HEK293 (cell line): ENCODE data around the gene HARBI1.
A peak's percentile ranks its signal among the peaks of the same experiment; 100 is the strongest.

Source experiments
- CTCF ChIA-PET: fragments of 350-600 bp; formaldehyde crosslinking; extraction: SDS; loops from one replicate; lab custom pipeline; 2021; ENCODE audit warnings: antibody characterized with exemption; lab: Yijun Ruan, JAX
- POLR2A ChIA-PET: fragments of 300-600 bp; formaldehyde crosslinking; extraction: SDS; loops from one replicate; lab custom pipeline; 2020; ENCODE audit warnings: antibody characterized with exemption, inconsistent platforms; lab: Yijun Ruan, JAX
- H3K27ac ChIP-seq: fragments of 200-500 bp; sonication (Bioruptor generic); 2 replicates; pipeline ENCODE4 v1.5.1; 2014; ENCODE audit warnings: low read depth, low read length, control low read depth, inconsistent platforms; ENCODE audit errors: extremely low read depth
- H3K36me3 ChIP-seq, 2 experiments: fragments of 200-500 bp in 1 of 2; sonication (Bioruptor generic) in 1 of 2; 1 replicate in 1 of 2; 2 replicates in 1 of 2; pipeline ENCODE4 v1.5.1; 2014 to 2017; ENCODE audit warnings: inconsistent platforms in 2 of 2, low read length in 2 of 2; ENCODE audit not compliant: control insufficient read depth in 2 of 2, insufficient read depth in 1 of 2
- H3K4me1 ChIP-seq: fragments of 200-500 bp; sonication (Bioruptor generic); 2 replicates; pipeline ENCODE4 v1.5.1; 2014; ENCODE audit warnings: mild to moderate bottlenecking, low read length, inconsistent platforms; ENCODE audit not compliant: control insufficient read depth, insufficient read depth
- H3K4me3 ChIP-seq: 2 replicates; pipeline ENCODE4 v1.5.1; 2011; ENCODE audit warnings: low read depth, mild to moderate bottlenecking, control low read depth, low read length, moderate library complexity
- H3K9me3 ChIP-seq: fragments of 200-500 bp; sonication (Bioruptor generic); 2 replicates; pipeline ENCODE4 v1.5.1; 2014; ENCODE audit warnings: low read depth, low read length, inconsistent platforms; ENCODE audit not compliant: control insufficient read depth, insufficient read depth
- GLIS1 ChIP-seq: fragments of 450-650 bp; formaldehyde crosslinking; IDR thresholded peaks from 2 replicates; pipeline ENCODE4 v1.5.1; 2016; ENCODE audit warnings: missing biosample characterization, missing genetic modification characterization
- MEIS1 ChIP-seq: sonication (generic); formaldehyde crosslinking; IDR thresholded peaks from 2 replicates; pipeline ENCODE4 v1.8.1; 2022; ENCODE audit warnings: missing genetic modification reagents, mild to moderate bottlenecking, borderline replicate concordance
- MYNN ChIP-seq: fragments of 450-650 bp; formaldehyde crosslinking; IDR thresholded peaks from 2 replicates; pipeline ENCODE4 v1.5.1; 2016; ENCODE audit warnings: missing biosample characterization, missing genetic modification characterization, borderline replicate concordance
- MZF1 ChIP-seq: fragments of 450-650 bp; formaldehyde crosslinking; IDR thresholded peaks from 2 replicates; pipeline ENCODE4 v1.5.1; 2017; ENCODE audit warnings: missing biosample characterization, missing genetic modification characterization, borderline replicate concordance
- PRDM4 ChIP-seq: fragments of 450-650 bp; formaldehyde crosslinking; IDR thresholded peaks from 2 replicates; pipeline ENCODE4 v1.5.1; 2017; ENCODE audit warnings: missing biosample characterization, missing genetic modification characterization
- PRDM6 ChIP-seq: fragments of 450-650 bp; formaldehyde crosslinking; IDR thresholded peaks from 2 replicates; pipeline ENCODE4 v1.5.1; 2017; ENCODE audit warnings: missing biosample characterization, missing genetic modification characterization
- SETDB1 ChIP-seq: IDR thresholded peaks from one replicate; pipeline ENCODE4 v1.6.1; 2017; ENCODE audit warnings: mild to moderate bottlenecking, low read length, moderate library complexity, mixed read lengths; ENCODE audit not compliant: insufficient read length
- SP7 ChIP-seq: fragments of 450-650 bp; formaldehyde crosslinking; IDR thresholded peaks from 2 replicates; pipeline ENCODE4 v1.5.1; 2016; ENCODE audit warnings: missing biosample characterization, missing genetic modification characterization
- ZBTB49 ChIP-seq: fragments of 450-650 bp; formaldehyde crosslinking; IDR thresholded peaks from 2 replicates; pipeline ENCODE4 v1.5.1; 2016; ENCODE audit warnings: missing biosample characterization, missing genetic modification characterization, low read depth
- ZFP3 ChIP-seq: fragments of 450-650 bp; formaldehyde crosslinking; IDR thresholded peaks from 2 replicates; pipeline ENCODE4 v1.5.1; 2016; ENCODE audit warnings: low read depth, missing biosample characterization, missing genetic modification characterization
- ZNF324 ChIP-seq: fragments of 450-650 bp; formaldehyde crosslinking; IDR thresholded peaks from 2 replicates; pipeline ENCODE4 v1.5.1; 2016; ENCODE audit warnings: missing biosample characterization, missing genetic modification characterization
- ZNF473 ChIP-seq: fragments of 450-650 bp; formaldehyde crosslinking; IDR thresholded peaks from 2 replicates; pipeline ENCODE4 v1.5.1; 2017; ENCODE audit warnings: missing biosample characterization, missing genetic modification characterization
- ZNF664 ChIP-seq: fragments of 450-650 bp; formaldehyde crosslinking; IDR thresholded peaks from 2 replicates; pipeline ENCODE4 v1.5.1; 2016; ENCODE audit warnings: missing biosample characterization, missing genetic modification characterization
- ZNF692 ChIP-seq: fragments of 450-650 bp; formaldehyde crosslinking; IDR thresholded peaks from 2 replicates; pipeline ENCODE4 v1.5.1; 2016; ENCODE audit warnings: missing biosample characterization, missing genetic modification characterization
- ZNF768 ChIP-seq: fragments of 450-650 bp; formaldehyde crosslinking; IDR thresholded peaks from 2 replicates; pipeline ENCODE4 v1.5.1; 2018; ENCODE audit warnings: missing biosample characterization, mild to moderate bottlenecking, missing genetic modification characterization
- ZNF791 ChIP-seq: fragments of 450-650 bp; formaldehyde crosslinking; IDR thresholded peaks from 2 replicates; pipeline ENCODE4 v1.5.1; 2016; ENCODE audit warnings: missing biosample characterization, missing genetic modification characterization
- ZNF843 ChIP-seq: fragments of 450-650 bp; formaldehyde crosslinking; IDR thresholded peaks from 2 replicates; pipeline ENCODE4 v1.5.1; 2016; ENCODE audit warnings: missing biosample characterization, missing genetic modification characterization

The HARBI1 gene

GRCh38 chr11:46640036-46640788, 23.2 kb upstream of the HARBI1 start:
- no peaks in the 10 kb centered on the region for H3K4me1 ChIP-seq
- H3K27ac ChIP-seq = no peak overlapping the region
- H3K36me3 ChIP-seq = peaks cover 0 to 37% of the 10 kb centered on the region in 2 experiments; a peak in 2 of 3 replicates
- TF ChIP-seq MZF1 (tag by site-specific recombination) (no peak), PRDM6 (tag by site-specific recombination) (no peak), ZNF664 (peak; percentile 76)
- ChIA-PET CTCF (no interaction called here), POLR2A (no interaction called here)
- H3K9me3 ChIP-seq = no peaks in the 10 kb centered on the region
- H3K4me3 ChIP-seq = no peak overlapping the region

GRCh38 chr11:46639197-46639839, 22.3 kb upstream of the HARBI1 start:
- Histone ChIP-seq H3K27ac (no peak overlapping the region), H3K9me3 (no peaks in the 10 kb centered on the region), H3K4me1 (no peaks in the 10 kb centered on the region), H3K4me3 (no peak overlapping the region), H3K36me3 (peaks cover 0 to 28% of the 10 kb centered on the region in 2 experiments; a peak in 2 of 3 replicates)
- ChIA-PET CTCF (interaction anchor here (0.7 kb wide), 1 partner anchor 117 kb away, joined by 3 read pairs; no protein-coding TSS in a partner anchor), POLR2A (no interaction called here)
- TF ChIP-seq ZBTB49 (tag by site-specific recombination) (no peak), ZFP3 (tag by site-specific recombination) (no peak), PRDM4 (tag by site-specific recombination) (no peak), ZNF473 (tag by site-specific recombination) (no peak), ZNF843 (tag by site-specific recombination) (no peak), SETDB1 (no peak), ZNF324 (no peak), ZNF692 (tag by site-specific recombination) (no peak), ZNF768 (tag by site-specific recombination) (no peak), MYNN (no peak), MEIS1 (CRISPR knock-in tag) (no peak), GLIS1 (peak; percentile 70), ZNF791 (tag by site-specific recombination) (no peak), SP7 (tag by site-specific recombination) (peak; percentile 81)
